ENCODE results near the gene CYB5A.

Gene CYB5A

GRCh38 chr18:74225193-74225840, 66.4 kb downstream of the CYB5A start:
- Histone ChIP-seq H3K9me3 (ENCODE audit: control insufficient read depth in 1 of 2, low read length in 2 of 2) (no peaks in the 10 kb centered on the region), H3K4me3 (ENCODE audit: low read depth in 1 of 2, low read length in 2 of 2) (peak overlapping the region in 1 of 2 donors; percentile 25), H3K27me3 (ENCODE audit: control insufficient read depth in 1 of 2, insufficient read depth in 2 of 2, low read length in 2 of 2) (no peaks in the 10 kb centered on the region), H3K4me1 (ENCODE audit: control insufficient read depth in 1 of 2, insufficient read depth in 2 of 2, low read length in 2 of 2) (peaks cover 40 to 50% of the 10 kb centered on the region in 2 donors), H3K27ac (ENCODE audit: low read depth, low read length) (peak overlapping the region; percentile 70), H3K9ac (ENCODE audit: low read depth in 1 of 2, low read length in 2 of 2) (peak overlapping the region in 1 of 2 donors; percentile 20), H3K36me3 (ENCODE audit: control insufficient read depth in 1 of 2, insufficient read depth in 2 of 2, low read length in 2 of 2) (no peaks in the 10 kb centered on the region)

DNA sequence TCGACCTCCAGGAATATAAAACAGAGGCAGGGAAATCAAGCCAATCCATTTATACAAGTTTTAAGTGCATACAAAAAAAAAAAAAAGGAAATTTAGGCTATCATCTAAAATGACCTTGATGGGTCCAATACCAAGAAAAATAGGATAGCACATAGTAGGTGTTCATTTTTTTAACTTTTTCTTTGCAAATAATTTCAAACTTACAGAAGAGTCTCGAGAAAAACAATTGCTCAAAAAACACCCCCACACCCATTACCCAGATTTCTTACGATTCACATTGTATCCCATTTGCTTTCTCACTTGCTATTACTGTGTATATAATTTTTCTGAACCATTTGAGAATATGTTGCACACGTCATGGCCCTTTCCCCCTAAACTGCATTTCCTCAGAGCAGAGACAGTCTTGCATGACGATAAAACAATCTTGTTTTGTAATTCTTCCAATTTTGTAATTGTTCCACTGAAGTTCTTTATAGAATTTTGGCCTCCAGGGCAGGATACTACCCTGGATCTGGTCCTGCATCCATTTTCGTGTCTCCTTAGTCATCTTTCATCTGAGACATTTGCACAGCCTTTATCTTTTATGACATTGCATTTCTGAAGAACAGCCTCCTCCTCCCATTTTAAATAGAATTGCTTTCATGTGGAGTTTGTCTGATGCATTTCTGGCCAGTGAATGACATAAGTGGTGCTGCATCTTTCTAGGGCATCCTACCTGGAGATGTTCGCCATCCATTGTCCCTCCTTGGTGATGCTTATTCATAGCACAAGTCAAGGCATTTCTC, 68.9 kb downstream of the CYB5A start:
- no peaks in the 10 kb centered on the region for H3K27me3 ChIP-seq (ENCODE audit: control insufficient read depth in 1 of 2, insufficient read depth in 2 of 2, low read length in 2 of 2)
- H3K36me3 ChIP-seq (ENCODE audit: control insufficient read depth in 1 of 2, insufficient read depth in 2 of 2, low read length in 2 of 2) = no peaks in the 10 kb centered on the region
- H3K4me1 ChIP-seq (ENCODE audit: control insufficient read depth in 1 of 2, insufficient read depth in 2 of 2, low read length in 2 of 2) = peaks cover 30 to 38% of the 10 kb centered on the region in 2 donors
- H3K9me3 ChIP-seq (ENCODE audit: control insufficient read depth in 1 of 2, low read length in 2 of 2) = no peaks in the 10 kb centered on the region
- no peak overlapping the region for H3K9ac ChIP-seq (ENCODE audit: low read depth in 1 of 2, low read length in 2 of 2)
- no peak overlapping the region for H3K4me3 ChIP-seq (ENCODE audit: low read depth in 1 of 2, low read length in 2 of 2)
- no peak overlapping the region for H3K27ac ChIP-seq (ENCODE audit: low read depth, low read length)

- Histone ChIP-seq H3K9ac (ENCODE audit: low read depth in 1 of 2, low read length in 2 of 2) (no peak overlapping the region), H3K27me3 (ENCODE audit: control insufficient read depth in 1 of 2, insufficient read depth in 2 of 2, low read length in 2 of 2) (no peaks in the 10 kb centered on the region), H3K4me1 (ENCODE audit: control insufficient read depth in 1 of 2, insufficient read depth in 2 of 2, low read length in 2 of 2) (peaks cover 14 to 19% of the 10 kb centered on the region in 2 donors), H3K36me3 (ENCODE audit: control insufficient read depth in 1 of 2, insufficient read depth in 2 of 2, low read length in 2 of 2) (no peaks in the 10 kb centered on the region), H3K27ac (ENCODE audit: low read depth, low read length) (no peak overlapping the region), H3K9me3 (ENCODE audit: control insufficient read depth in 1 of 2, low read length in 2 of 2) (no peaks in the 10 kb centered on the region), H3K4me3 (ENCODE audit: low read depth in 1 of 2, low read length in 2 of 2) (no peak overlapping the region)
Measured at GRCh38 chr18:74221081-74221480, 70.7 kb downstream of the CYB5A start.

- H3K36me3 ChIP-seq (ENCODE audit: control insufficient read depth in 1 of 2, insufficient read depth in 2 of 2, low read length in 2 of 2) = no peaks in the 10 kb centered on the region
- H3K9me3 ChIP-seq (ENCODE audit: control insufficient read depth in 1 of 2, low read length in 2 of 2) = no peaks in the 10 kb centered on the region
- no peak overlapping the region for H3K9ac ChIP-seq (ENCODE audit: low read depth in 1 of 2, low read length in 2 of 2)
- no peaks in the 10 kb centered on the region for H3K27me3 ChIP-seq (ENCODE audit: control insufficient read depth in 1 of 2, insufficient read depth in 2 of 2, low read length in 2 of 2)
- no peak overlapping the region for H3K27ac ChIP-seq (ENCODE audit: low read depth, low read length)
- H3K4me1 ChIP-seq (ENCODE audit: control insufficient read depth in 1 of 2, insufficient read depth in 2 of 2, low read length in 2 of 2) = peaks cover 0 to 6% of the 10 kb centered on the region in 2 donors
- H3K4me3 ChIP-seq (ENCODE audit: low read depth in 1 of 2, low read length in 2 of 2) = no peak overlapping the region
Measured at GRCh38 chr18:74219056-74219455, 72.7 kb downstream of the CYB5A start.

DNA sequence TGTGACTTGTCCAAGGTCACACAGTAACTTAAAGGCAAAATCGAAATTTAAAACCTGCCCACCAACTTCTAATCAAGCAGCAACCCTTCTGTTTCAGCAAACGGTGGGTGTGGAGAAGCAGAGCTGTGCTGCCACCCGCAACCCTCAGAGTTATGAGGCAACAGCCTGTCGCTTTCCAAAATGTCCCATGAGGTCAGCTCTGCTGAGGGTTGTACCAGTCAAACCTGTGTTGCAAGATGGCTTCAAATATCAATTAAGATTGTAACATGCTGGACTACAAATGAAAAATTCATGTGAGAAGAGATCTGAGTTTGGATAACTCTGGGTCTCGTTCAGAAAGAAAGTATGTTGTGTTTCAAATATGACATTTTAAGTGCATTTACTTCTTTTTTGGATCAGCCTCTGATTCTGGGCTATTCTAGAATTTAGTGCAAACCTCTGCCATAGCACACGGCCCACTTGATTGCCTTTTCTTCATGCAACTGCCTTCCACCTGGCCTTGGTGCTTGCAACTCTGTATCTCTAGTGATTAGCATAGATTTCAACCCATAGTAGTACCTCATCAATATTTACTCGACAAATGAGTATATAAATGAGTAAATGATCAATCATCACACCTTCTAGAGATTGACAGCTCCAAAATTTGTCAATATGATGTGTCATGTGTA, 74.2 kb downstream of the CYB5A start:
- Histone ChIP-seq H3K9ac (ENCODE audit: low read depth in 1 of 2, low read length in 2 of 2) (no peak overlapping the region), H3K27ac (ENCODE audit: low read depth, low read length) (no peak overlapping the region), H3K4me1 (ENCODE audit: control insufficient read depth in 1 of 2, insufficient read depth in 2 of 2, low read length in 2 of 2) (peaks cover 8 to 10% of the 10 kb centered on the region in 2 donors), H3K36me3 (ENCODE audit: control insufficient read depth in 1 of 2, insufficient read depth in 2 of 2, low read length in 2 of 2) (no peaks in the 10 kb centered on the region), H3K9me3 (ENCODE audit: control insufficient read depth in 1 of 2, low read length in 2 of 2) (no peaks in the 10 kb centered on the region), H3K4me3 (ENCODE audit: low read depth in 1 of 2, low read length in 2 of 2) (no peak overlapping the region), H3K27me3 (ENCODE audit: control insufficient read depth in 1 of 2, insufficient read depth in 2 of 2, low read length in 2 of 2) (no peaks in the 10 kb centered on the region)

- Histone ChIP-seq H3K27ac (ENCODE audit: low read depth, low read length) (no peak overlapping the region), H3K4me1 (ENCODE audit: control insufficient read depth in 1 of 2, insufficient read depth in 2 of 2, low read length in 2 of 2) (peaks cover 8 to 10% of the 10 kb centered on the region in 2 donors), H3K27me3 (ENCODE audit: control insufficient read depth in 1 of 2, insufficient read depth in 2 of 2, low read length in 2 of 2) (no peaks in the 10 kb centered on the region), H3K4me3 (ENCODE audit: low read depth in 1 of 2, low read length in 2 of 2) (no peak overlapping the region), H3K9me3 (ENCODE audit: control insufficient read depth in 1 of 2, low read length in 2 of 2) (no peaks in the 10 kb centered on the region), H3K36me3 (ENCODE audit: control insufficient read depth in 1 of 2, insufficient read depth in 2 of 2, low read length in 2 of 2) (no peaks in the 10 kb centered on the region), H3K9ac (ENCODE audit: low read depth in 1 of 2, low read length in 2 of 2) (no peak overlapping the region)
Measured at GRCh38 chr18:74216661-74217110, 75.1 kb downstream of the CYB5A start.

DNA sequence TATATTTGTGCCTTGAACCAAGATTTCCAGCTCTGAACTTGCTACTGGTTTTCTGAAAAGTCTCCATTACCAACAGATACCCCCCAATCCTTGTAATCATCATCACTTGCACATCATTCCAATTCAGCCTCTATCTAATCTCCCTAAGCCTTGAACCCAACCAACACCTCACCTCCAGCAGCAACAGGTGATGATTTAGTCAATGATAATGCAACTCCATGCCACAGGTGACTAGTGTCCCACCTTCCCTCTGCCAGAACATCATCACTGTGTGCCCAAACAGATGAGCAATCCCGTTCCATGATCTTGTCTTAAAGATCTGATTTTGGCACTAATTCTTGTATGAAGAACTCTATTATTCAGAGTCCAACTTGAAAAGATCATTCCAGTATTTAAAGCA, 75.9 kb downstream of the CYB5A start:
- Histone ChIP-seq H3K36me3 (ENCODE audit: control insufficient read depth in 1 of 2, insufficient read depth in 2 of 2, low read length in 2 of 2) (no peaks in the 10 kb centered on the region), H3K4me1 (ENCODE audit: control insufficient read depth in 1 of 2, insufficient read depth in 2 of 2, low read length in 2 of 2) (peaks cover 8 to 10% of the 10 kb centered on the region in 2 donors), H3K27me3 (ENCODE audit: control insufficient read depth in 1 of 2, insufficient read depth in 2 of 2, low read length in 2 of 2) (no peaks in the 10 kb centered on the region), H3K9ac (ENCODE audit: low read depth in 1 of 2, low read length in 2 of 2) (no peak overlapping the region), H3K9me3 (ENCODE audit: control insufficient read depth in 1 of 2, low read length in 2 of 2) (no peaks in the 10 kb centered on the region), H3K4me3 (ENCODE audit: low read depth in 1 of 2, low read length in 2 of 2) (no peak overlapping the region), H3K27ac (ENCODE audit: low read depth, low read length) (no peak overlapping the region)

- Histone ChIP-seq H3K9ac (ENCODE audit: low read depth in 1 of 2, low read length in 2 of 2) (no peak overlapping the region), H3K9me3 (ENCODE audit: control insufficient read depth in 1 of 2, low read length in 2 of 2) (no peaks in the 10 kb centered on the region), H3K4me3 (ENCODE audit: low read depth in 1 of 2, low read length in 2 of 2) (no peak overlapping the region), H3K4me1 (ENCODE audit: control insufficient read depth in 1 of 2, insufficient read depth in 2 of 2, low read length in 2 of 2) (peaks cover 8 to 10% of the 10 kb centered on the region in 2 donors), H3K27me3 (ENCODE audit: control insufficient read depth in 1 of 2, insufficient read depth in 2 of 2, low read length in 2 of 2) (peaks cover 0 to 2% of the 10 kb centered on the region in 2 donors), H3K36me3 (ENCODE audit: control insufficient read depth in 1 of 2, insufficient read depth in 2 of 2, low read length in 2 of 2) (no peaks in the 10 kb centered on the region), H3K27ac (ENCODE audit: low read depth, low read length) (no peak overlapping the region)
Measured at GRCh38 chr18:74213429-74213828, 78.3 kb downstream of the CYB5A start.

DNA sequence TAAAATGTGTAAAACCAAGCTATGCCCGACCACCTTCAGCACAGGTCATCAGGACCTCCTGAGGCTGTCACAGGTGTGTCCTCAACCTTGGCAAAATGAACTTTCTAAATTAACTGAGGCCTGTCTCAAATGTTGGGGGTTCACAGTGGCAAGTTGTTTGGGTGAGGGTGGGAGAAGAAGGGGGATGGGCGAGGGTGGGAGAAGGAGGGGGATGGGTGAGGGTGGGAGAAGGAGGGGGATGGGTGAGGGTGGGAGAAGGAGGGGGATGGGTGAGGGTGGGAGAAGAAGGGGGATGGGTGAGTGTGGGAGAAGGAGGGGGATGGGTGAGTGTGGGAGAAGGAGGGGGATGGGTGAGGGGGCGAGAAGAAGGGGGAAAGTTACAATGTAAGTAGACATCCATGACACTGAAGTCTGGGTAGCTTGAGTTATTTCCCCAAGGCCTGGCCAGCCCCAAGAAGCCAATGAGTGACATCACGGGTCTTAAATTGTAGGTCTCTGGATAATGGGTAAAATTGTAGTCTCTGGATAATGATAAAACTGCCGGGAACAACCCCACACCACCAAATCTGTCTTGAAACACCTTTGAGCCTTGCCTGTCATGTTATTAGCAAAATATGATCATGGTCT, 87.1 kb downstream of the CYB5A start:
- H3K27ac ChIP-seq (ENCODE audit: low read depth, low read length) = no peak overlapping the region
- no peaks in the 10 kb centered on the region for H3K9me3 ChIP-seq (ENCODE audit: control insufficient read depth in 1 of 2, low read length in 2 of 2)
- H3K4me1 ChIP-seq (ENCODE audit: control insufficient read depth in 1 of 2, insufficient read depth in 2 of 2, low read length in 2 of 2) = peaks cover 0 to 6% of the 10 kb centered on the region in 2 donors

More for the DNA sequence above, 87.1 kb downstream of the CYB5A start:
- no peaks in the 10 kb centered on the region for H3K36me3 ChIP-seq (ENCODE audit: control insufficient read depth in 1 of 2, insufficient read depth in 2 of 2, low read length in 2 of 2)
- H3K27me3 ChIP-seq (ENCODE audit: control insufficient read depth in 1 of 2, insufficient read depth in 2 of 2, low read length in 2 of 2) = peaks cover 0 to 2% of the 10 kb centered on the region in 2 donors
- no peak overlapping the region for H3K9ac ChIP-seq (ENCODE audit: low read depth in 1 of 2, low read length in 2 of 2)
- no peak overlapping the region for H3K4me3 ChIP-seq (ENCODE audit: low read depth in 1 of 2, low read length in 2 of 2)
